ENCODE measurements around the gene CBR1. TPM values are rescaled to one million over a fixed set of nuclear protein-coding genes. Genes with fewer than 3 reads are reported as not detected.
"Not testable (repeated sequence)": the region's sequence is repeated elsewhere in the genome, so short reads cannot be mapped to it uniquely, and the experiment has no call there.

Gene CBR1
- total RNA-seq, 1 experiment from 2014 or later = not detected

GRCh38 chr21:36063375-36064084 lies 6.3 kb upstream of the CBR1 start:
- H3K9me3 ChIP-seq (replicated peaks) = no peaks in the 10 kb centered on the region
- DNase-seq = no peak
- H3K4me3 ChIP-seq = no peak overlapping the region
- H3K4me1 ChIP-seq = peaks cover 4% of the 10 kb centered on the region; the same call in 1 of the 2 replicates
- 0 out of 2 replicates have a peak, but pooled peaks cover 4% of the 10 kb centered on the region for H3K36me3 ChIP-seq
- 0 out of 2 replicates have a peak, but pooled peaks cover 3% of the 10 kb centered on the region for H3K27me3 ChIP-seq
- H3K27ac ChIP-seq = no peak overlapping the region

GRCh38 chr21:36064085-36064460 lies 5.8 kb upstream of the CBR1 start:
- DNase-seq = no peak
- Histone ChIP-seq H3K4me1 (peaks cover 4% of the 10 kb centered on the region; the same call in 1 of the 2 replicates), H3K9me3 (replicated peaks) (peaks cover 2% of the 10 kb centered on the region), H3K27ac (no peak overlapping the region), H3K4me3 (no peak overlapping the region), H3K36me3 (no peaks in the 10 kb centered on the region), H3K27me3 (0 out of 2 replicates have a peak, but pooled peaks cover 3% of the 10 kb centered on the region)

GRCh38 chr21:36065497-36066036 lies 4.3 kb upstream of the CBR1 start:
- Histone ChIP-seq H3K4me1 (peaks cover 4% of the 10 kb centered on the region; the same call in 1 of the 2 replicates), H3K36me3 (no peaks in the 10 kb centered on the region), H3K4me3 (no peak overlapping the region), H3K27me3 (0 out of 2 replicates have a peak, but pooled peaks cover 3% of the 10 kb centered on the region), H3K27ac (no peak overlapping the region), H3K9me3 (replicated peaks) (peaks cover 4% of the 10 kb centered on the region)
- DNase-seq = peak in 1 of 2 experiments; percentile 29

DNA sequence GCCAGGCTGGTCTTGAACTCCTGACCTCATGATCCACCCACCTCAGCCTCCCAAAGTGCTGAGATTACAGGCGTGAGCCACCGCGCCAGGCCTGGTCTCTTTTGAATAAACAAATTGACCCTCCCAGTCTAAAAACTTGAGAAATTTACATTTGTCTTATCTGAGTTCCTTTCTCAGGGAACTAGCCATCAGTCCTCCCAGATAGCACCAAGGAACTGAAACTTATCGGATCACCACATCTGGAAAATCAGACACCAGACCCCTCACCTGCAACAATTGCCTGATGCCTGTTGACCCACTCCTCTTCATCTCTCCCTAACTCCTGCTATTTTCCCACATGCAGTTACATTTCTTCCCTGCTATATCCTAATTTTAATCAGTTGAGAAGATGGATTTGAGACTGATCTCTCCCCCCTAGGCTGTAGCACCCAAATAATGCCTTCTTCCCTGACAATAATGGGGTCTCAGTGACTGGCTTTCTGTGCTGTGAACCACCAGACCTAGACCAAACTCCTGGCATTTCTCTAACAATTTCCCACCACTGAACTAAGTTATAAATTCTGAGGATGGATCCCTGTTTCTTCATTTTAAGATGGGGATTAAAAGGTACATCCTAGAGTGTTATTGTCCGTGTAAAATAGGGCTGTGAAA lies 951 bp upstream of the CBR1 start:
- Histone ChIP-seq H3K27me3 (0 out of 2 replicates have a peak, but pooled peaks cover 3% of the 10 kb centered on the region), H3K4me3 (no peak overlapping the region), H3K27ac (no peak overlapping the region), H3K9me3 (replicated peaks) (peaks cover 4% of the 10 kb centered on the region), H3K36me3 (no peaks in the 10 kb centered on the region), H3K4me1 (no peaks in the 10 kb centered on the region)
- DNase-seq = no peak

DNA sequence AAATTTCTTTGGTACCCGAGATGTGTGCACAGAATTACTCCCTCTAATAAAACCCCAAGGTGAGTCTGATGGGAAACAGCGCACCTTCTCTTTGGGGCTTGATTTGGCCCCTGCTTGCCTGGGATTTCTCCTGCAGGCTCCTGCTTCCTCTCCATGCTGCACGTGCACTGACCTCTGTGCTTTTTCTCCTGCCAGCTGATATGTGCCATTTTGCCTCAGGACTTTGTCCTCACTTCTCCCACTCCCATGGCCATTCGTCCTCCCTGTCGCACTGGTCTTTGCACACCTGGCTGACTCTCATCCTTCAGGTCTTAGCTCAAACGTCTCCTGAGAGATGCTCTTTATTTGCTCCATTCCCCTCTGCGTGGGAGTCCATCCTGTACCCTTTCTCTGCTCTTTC lies 1.2 kb downstream of the CBR1 start:
- Histone ChIP-seq H3K4me3 (no peak overlapping the region), H3K9me3 (replicated peaks) (peaks cover 4% of the 10 kb centered on the region), H3K27me3 (no peaks in the 10 kb centered on the region; the same call in 1 of the 2 replicates), H3K4me1 (no peaks in the 10 kb centered on the region), H3K27ac (no peak overlapping the region), H3K36me3 (no peaks in the 10 kb centered on the region)
- DNase-seq = no peak

- no peak overlapping the region for H3K27ac ChIP-seq
- H3K9me3 ChIP-seq (replicated peaks) = peaks cover 4% of the 10 kb centered on the region
- H3K27me3 ChIP-seq = no peaks in the 10 kb centered on the region; the same call in 1 of the 2 replicates
- no peak for DNase-seq
- no peak overlapping the region for H3K4me3 ChIP-seq
- H3K36me3 ChIP-seq = no peaks in the 10 kb centered on the region
- no peaks in the 10 kb centered on the region for H3K4me1 ChIP-seq
Measured at GRCh38 chr21:36072453-36073162, 2.8 kb downstream of the CBR1 start.

GRCh38 chr21:36073181-36073580 lies 3.4 kb downstream of the CBR1 start:
- Histone ChIP-seq H3K4me1 (no peaks in the 10 kb centered on the region), H3K4me3 (no peak overlapping the region), H3K27ac (no peak overlapping the region), H3K9me3 (replicated peaks) (peaks cover 4% of the 10 kb centered on the region), H3K36me3 (no peaks in the 10 kb centered on the region), H3K27me3 (no peaks in the 10 kb centered on the region; the same call in 1 of the 2 replicates)
- DNase-seq = no peak

- DNase-seq; H3K36me3 ChIP-seq; H3K4me3 ChIP-seq; H3K9me3 ChIP-seq (replicated peaks); H3K27ac ChIP-seq; H3K4me1 ChIP-seq; H3K27me3 ChIP-seq: not testable (repeated sequence)
Measured at GRCh38 chr21:36073911-36074310, 4.1 kb downstream of the CBR1 start.

GRCh38 chr21:36075171-36075570 lies 5.3 kb downstream of the CBR1 start:
- H3K9me3 ChIP-seq (replicated peaks) = no peaks in the 10 kb centered on the region
- H3K27ac ChIP-seq = no peak overlapping the region
- no peak for DNase-seq
- H3K4me3 ChIP-seq = no peak overlapping the region
- no peaks in the 10 kb centered on the region for H3K4me1 ChIP-seq
- H3K36me3 ChIP-seq = no peaks in the 10 kb centered on the region
- H3K27me3 ChIP-seq = no peaks in the 10 kb centered on the region; the same call in 1 of the 2 replicates

GRCh38 chr21:36075953-36076352 lies 6.1 kb downstream of the CBR1 start:
- Histone ChIP-seq H3K4me3 (no peak overlapping the region), H3K27ac (no peak overlapping the region), H3K27me3 (no peaks in the 10 kb centered on the region; the same call in 1 of the 2 replicates), H3K9me3 (replicated peaks) (no peaks in the 10 kb centered on the region), H3K4me1 (no peaks in the 10 kb centered on the region), H3K36me3 (no peaks in the 10 kb centered on the region)
- no peak for DNase-seq

- Histone ChIP-seq H3K27ac (no peak overlapping the region), H3K4me1 (no peaks in the 10 kb centered on the region), H3K9me3 (replicated peaks) (no peaks in the 10 kb centered on the region), H3K4me3 (no peak overlapping the region), H3K27me3 (no peaks in the 10 kb centered on the region; the same call in 1 of the 2 replicates), H3K36me3 (no peaks in the 10 kb centered on the region)
- DNase-seq = no peak
Measured at GRCh38 chr21:36076878-36077655, 7.2 kb downstream of the CBR1 start.

DNA sequence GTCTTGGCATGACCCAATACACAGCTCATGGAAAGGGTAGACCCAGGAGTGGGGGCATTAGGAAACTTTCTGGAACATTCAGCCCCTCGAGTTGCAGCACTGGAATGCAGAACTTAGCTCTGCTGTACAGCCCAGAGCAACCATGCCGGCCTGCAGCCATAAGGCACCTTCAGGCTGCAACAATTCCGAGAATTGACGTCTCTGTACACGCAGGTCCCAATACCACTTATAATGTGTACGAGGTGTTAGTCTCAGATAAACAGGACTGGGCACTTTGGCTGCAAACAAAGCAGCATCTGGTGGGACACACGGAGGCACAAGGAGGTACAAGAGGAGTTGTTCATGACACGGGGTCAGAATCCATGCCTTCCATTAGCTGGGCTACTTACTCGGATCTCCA lies 7.9 kb downstream of the CBR1 start:
- Histone ChIP-seq H3K4me1 (no peaks in the 10 kb centered on the region), H3K27ac (no peak overlapping the region), H3K27me3 (no peaks in the 10 kb centered on the region; the same call in 1 of the 2 replicates), H3K4me3 (no peak overlapping the region), H3K9me3 (replicated peaks) (no peaks in the 10 kb centered on the region), H3K36me3 (no peaks in the 10 kb centered on the region)
- DNase-seq = no peak

DNA sequence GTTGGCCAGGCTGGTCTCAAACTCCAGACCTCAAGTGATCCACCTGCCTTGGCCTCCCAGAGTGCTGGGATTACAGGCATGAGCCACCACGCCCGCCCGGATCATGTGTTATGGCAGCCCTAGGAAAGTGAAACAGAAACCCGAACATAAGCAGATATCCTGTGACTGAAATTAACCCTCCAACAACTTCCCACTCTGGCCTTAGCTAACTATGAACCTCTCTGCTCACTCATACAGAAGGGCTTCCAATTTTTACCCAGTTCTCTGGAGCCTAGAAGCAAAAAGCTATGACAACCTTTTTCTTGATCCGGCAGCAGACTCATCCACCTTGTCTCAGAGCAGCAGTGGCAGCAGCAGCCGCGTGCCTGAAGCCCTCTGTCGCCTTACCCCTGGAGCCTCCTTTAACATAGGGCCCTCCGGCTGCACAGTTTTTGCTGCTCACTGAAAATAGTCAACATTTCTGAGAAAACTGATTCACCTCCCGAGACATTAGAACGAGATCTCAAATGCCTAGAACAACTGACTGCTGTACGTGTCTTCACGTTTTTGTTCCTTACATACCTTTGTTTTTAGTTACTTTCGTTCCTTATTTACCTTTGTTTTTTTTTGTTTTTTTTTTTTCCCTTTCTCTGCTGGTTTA lies 9.3 kb downstream of the CBR1 start:
- H3K27me3 ChIP-seq = no peaks in the 10 kb centered on the region; the same call in 1 of the 2 replicates
- DNase-seq = peak; percentile 11 to 33

GRCh38 chr21:36079671-36080070 lies 9.8 kb downstream of the CBR1 start:
- Histone ChIP-seq H3K9me3 (replicated peaks) (no peaks in the 10 kb centered on the region), H3K36me3 (no peaks in the 10 kb centered on the region), H3K27me3 (no peaks in the 10 kb centered on the region; the same call in 1 of the 2 replicates), H3K4me1 (no peaks in the 10 kb centered on the region), H3K4me3 (no peak overlapping the region), H3K27ac (no peak overlapping the region)
- no peak for DNase-seq

More for the DNA sequence above, 9.3 kb downstream of the CBR1 start:
- Histone ChIP-seq H3K4me3 (peak overlapping the region; percentile 26), H3K27ac (no peak overlapping the region), H3K36me3 (no peaks in the 10 kb centered on the region), H3K4me1 (no peaks in the 10 kb centered on the region), H3K9me3 (replicated peaks) (no peaks in the 10 kb centered on the region)
